H1 (cell line): Measurements from ENCODE around the gene ADAM22.

ENCODE experiments used
- ATF2 ChIP-seq: IDR thresholded peaks from 2 replicates; pipeline ENCODE4 v1.6.1; 2012; ENCODE audit warnings: low read length, inconsistent platforms
- CBX5 ChIP-seq: fragments of 300-800, 300-1000 bp; sonication (generic); IDR thresholded peaks from 2 replicates; pipeline ENCODE4 v1.7.1; 2016; ENCODE audit warnings: antibody characterized with exemption, low read length, low read depth
- CTCF ChIP-seq, 3 experiments: IDR thresholded peaks; 1 replicate in 2 of 3; 2 replicates in 1 of 3; pipeline versions ENCODE4 v1.5.1 to v1.6.1; 2011; ENCODE audit warnings: low read length in 3 of 3, mild to moderate bottlenecking in 3 of 3, inconsistent platforms in 2 of 3, low read depth in 1 of 3, moderate library complexity in 1 of 3; ENCODE audit not compliant: insufficient read depth in 1 of 3; ENCODE audit errors: control extremely low read depth in 1 of 3
- EZH2 ChIP-seq: fragments of 200-600 bp; sonication (generic); IDR thresholded peaks from 2 replicates; pipeline ENCODE4 v1.7.1; 2012; ENCODE audit warnings: low read depth, mild to moderate bottlenecking, moderate library complexity, low read length, inconsistent platforms; ENCODE audit not compliant: severe bottlenecking
- GABPA ChIP-seq: IDR thresholded peaks from 2 replicates; pipeline ENCODE4 v1.6.1; 2011; ENCODE audit warnings: mild to moderate bottlenecking, low read length, moderate library complexity, borderline replicate concordance; ENCODE audit not compliant: insufficient read depth
- JUND ChIP-seq: IDR thresholded peaks from 2 replicates; pipeline ENCODE4 v1.6.1; 2011; ENCODE audit warnings: mild to moderate bottlenecking, improper control_type of control experiment, low read length
- NRF1 ChIP-seq: IDR thresholded peaks from 2 replicates; pipeline ENCODE4 v1.6.1; 2011; ENCODE audit warnings: mild to moderate bottlenecking, low read depth, low read length, improper control_type of control experiment
- POLR2A ChIP-seq, 2 experiments: IDR thresholded peaks; 1 replicate in 1 of 2; 2 replicates in 1 of 2; pipeline ENCODE4 v1.6.1; 2011; ENCODE audit warnings: low read depth in 2 of 2, low read length in 2 of 2, mild to moderate bottlenecking in 2 of 2; ENCODE audit errors: control extremely low read depth in 1 of 2
- RFX5 ChIP-seq: IDR thresholded peaks from 2 replicates; pipeline ENCODE4 v1.6.1; 2011; ENCODE audit warnings: low read depth, low read length, improper control_type of control experiment, borderline replicate concordance
- SP1 ChIP-seq: IDR thresholded peaks from 2 replicates; pipeline ENCODE4 v1.6.1; 2011; ENCODE audit warnings: low read depth, low read length
- TBP ChIP-seq: IDR thresholded peaks from 2 replicates; pipeline ENCODE4 v1.6.1; 2011; ENCODE audit warnings: low read depth, low read length, improper control_type of control experiment

DNA sequence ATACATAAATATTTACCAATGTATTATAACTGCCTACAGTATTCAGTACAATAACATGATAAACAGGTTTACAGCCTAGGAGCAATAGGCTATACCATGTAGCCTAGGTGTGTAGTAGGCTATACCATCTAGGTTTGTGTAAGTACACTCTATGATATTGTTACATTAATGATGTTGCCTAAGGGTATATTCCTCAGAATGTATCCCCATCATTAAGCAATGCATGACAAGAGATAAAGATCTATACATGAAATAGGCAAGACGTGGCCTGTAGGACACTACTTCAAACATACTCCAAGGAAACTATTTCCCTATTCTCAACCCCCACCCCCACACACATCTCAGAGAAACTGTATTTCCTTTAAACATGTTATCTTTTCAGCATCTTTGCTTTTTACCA, 15.3 kb upstream of the ADAM22 start:
- TF ChIP-seq CTCF (IDR thresholded peaks at IDR 0.05; ENCODE audit: control extremely low read depth in 1 of 3, insufficient read depth in 1 of 3, low read depth in 1 of 3, low read length in 3 of 3) (no peak), JUND (no peak), SP1 (no peak), EZH2 (no peak), TBP (no peak), NRF1 (no peak), CBX5 (no peak), RFX5 (no peak), POLR2A (IDR thresholded peaks at IDR 0.05; ENCODE audit: control extremely low read depth in 1 of 2, low read depth in 2 of 2, low read length in 2 of 2) (no peak), GABPA (no peak), ATF2 (no peak)
